Neural progenitor cell (in vitro differentiated cells): ENCODE results near the gene RFX6. TPM values are rescaled to one million over a fixed set of nuclear protein-coding genes. Genes with fewer than 3 reads are reported as not detected.

Experiments used
- DNase-seq: peaks from one replicate; pipeline ENCODE4 v3.0.0-alpha.2; 2016; ENCODE audit warnings: low spot score
- H2AFZ ChIP-seq: fragments of 200-600 bp; sonication (generic); replicated peaks from 2 replicates; pipeline ENCODE4 v1.6.1; 2016; ENCODE audit warnings: antibody characterized with exemption
- H3F3A ChIP-seq: fragments of 200-600 bp; sonication (generic); 2 replicates; pipeline ENCODE4 v1.6.1; 2016; ENCODE audit warnings: antibody characterized with exemption, low read depth
- H3K27ac ChIP-seq: fragments of 200-600 bp; sonication (generic); 2 replicates; pipeline ENCODE4 v1.5.1; 2016; ENCODE audit warnings: mild to moderate bottlenecking
- H3K27me3 ChIP-seq: fragments of 200-600 bp; sonication (generic); 2 replicates; pipeline ENCODE4 v1.6.1; 2016; ENCODE audit warnings: mild to moderate bottlenecking, moderate library complexity
- H3K36me3 ChIP-seq: fragments of 200-600 bp; sonication (generic); 2 replicates; pipeline ENCODE4 v1.5.1; 2016
- H3K4me1 ChIP-seq: fragments of 200-600 bp; sonication (generic); 2 replicates; pipeline ENCODE4 v1.6.1; 2016; ENCODE audit warnings: mixed run types
- H3K4me2 ChIP-seq: fragments of 200-600 bp; sonication (generic); 2 replicates; pipeline ENCODE4 v1.6.1; 2016
- H3K4me3 ChIP-seq: fragments of 200-600 bp; sonication (generic); 2 replicates; pipeline ENCODE4 v1.5.1; 2016
- H3K79me2 ChIP-seq: fragments of 200-600 bp; sonication (generic); 2 replicates; pipeline ENCODE4 v1.6.1; 2016; ENCODE audit warnings: low read depth
- H3K9ac ChIP-seq: fragments of 200-600 bp; sonication (generic); 2 replicates; pipeline ENCODE4 v1.6.1; 2016
- H3K9me3 ChIP-seq: fragments of 200-600 bp; sonication (generic); 2 replicates; pipeline ENCODE4 v1.5.1; 2016; ENCODE audit warnings: low read depth
- H4K20me1 ChIP-seq: fragments of 200-600 bp; sonication (generic); 2 replicates; pipeline ENCODE4 v1.6.1; 2016; ENCODE audit warnings: low read depth
- H3K27ac Mint-ChIP-seq: 3 replicates; pipeline ENCODE4 v1.8.0; 2021; ENCODE audit warnings: mixed read lengths
- H3K27me3 Mint-ChIP-seq: 2 replicates; pipeline ENCODE4 v1.8.0; 2022; ENCODE audit warnings: low read depth, mild to moderate bottlenecking, inconsistent platforms, moderate library complexity, mixed read lengths; ENCODE audit not compliant: insufficient read depth
- H3K36me3 Mint-ChIP-seq: 3 replicates; pipeline ENCODE4 v1.8.0; 2021; ENCODE audit warnings: mixed read lengths
- H3K4me1 Mint-ChIP-seq: 3 replicates; pipeline ENCODE4 v1.8.0; 2021; ENCODE audit warnings: mixed read lengths
- H3K4me3 Mint-ChIP-seq: 3 replicates; pipeline ENCODE4 v1.8.0; 2021; ENCODE audit warnings: mild to moderate bottlenecking, moderate library complexity, mixed read lengths
- H3K9me3 Mint-ChIP-seq: 3 replicates; pipeline ENCODE4 v1.8.0; 2020; ENCODE audit warnings: mixed read lengths
- CTCF ChIP-seq: fragments of 200-600 bp; sonication (generic); IDR thresholded peaks from 2 replicates; pipeline ENCODE4 v1.5.1; 2017; ENCODE audit warnings: antibody characterized with exemption, mild to moderate bottlenecking
- EZH2 ChIP-seq: fragments of 200-600 bp; sonication (generic); IDR thresholded peaks from 2 replicates; pipeline ENCODE4 v1.6.1; 2017; ENCODE audit warnings: antibody characterized with exemption, mild to moderate bottlenecking, moderate library complexity
- EZH2phosphoT487 ChIP-seq: fragments of 200-600 bp; sonication (generic); IDR thresholded peaks from 2 replicates; pipeline ENCODE4 v1.6.1; 2017; ENCODE audit warnings: antibody characterized with exemption
- total RNA-seq: library from RNA; depleted of rRNA; stranded (reverse); fragments of >200 nt; gene quantifications from 2 replicates; pipeline ENCODE4 v1.2.3, GENCODE V29; 2015; ENCODE audit warnings: low replicate concordance

Gene RFX6
- total RNA-seq, 1 donor from 2014 or later, result not detected

- no peak overlapping the region for H3K27ac ChIP-seq
- no peak overlapping the region for H3K9ac ChIP-seq
- H3K4me1 ChIP-seq, result peaks cover 6% of the 10 kb centered on the region
- no peak overlapping the region for H2AFZ ChIP-seq
- DNase-seq, result no peak
- no peak overlapping the region for H3K4me2 ChIP-seq
- H3K27ac Mint-ChIP-seq, result no peak overlapping the region
- H4K20me1 ChIP-seq, result peaks cover 6% of the 10 kb centered on the region
- H3K36me3 Mint-ChIP-seq, result no peaks in the 10 kb centered on the region
- peaks cover 13% of the 10 kb centered on the region for H3K4me1 Mint-ChIP-seq
- H3K79me2 ChIP-seq, result no peaks in the 10 kb centered on the region
- peaks cover 51% of the 10 kb centered on the region for H3K27me3 ChIP-seq
- TF ChIP-seq CTCF, result no peak
- TF ChIP-seq EZH2, result no peak
- TF ChIP-seq EZH2phosphoT487, result no peak
- no peaks in the 10 kb centered on the region for H3K36me3 ChIP-seq
- no peak overlapping the region for H3K4me3 ChIP-seq
- no peak overlapping the region for H3K4me3 Mint-ChIP-seq
- H3K27me3 Mint-ChIP-seq, result peaks cover 35% of the 10 kb centered on the region
- no peaks in the 10 kb centered on the region for H3F3A ChIP-seq
- H3K9me3 ChIP-seq, result no peaks in the 10 kb centered on the region
- H3K9me3 Mint-ChIP-seq, result peaks cover 9% of the 10 kb centered on the region
Measured at GRCh38 chr6:116872771-116873170, 4.3 kb upstream of the RFX6 start.

DNA sequence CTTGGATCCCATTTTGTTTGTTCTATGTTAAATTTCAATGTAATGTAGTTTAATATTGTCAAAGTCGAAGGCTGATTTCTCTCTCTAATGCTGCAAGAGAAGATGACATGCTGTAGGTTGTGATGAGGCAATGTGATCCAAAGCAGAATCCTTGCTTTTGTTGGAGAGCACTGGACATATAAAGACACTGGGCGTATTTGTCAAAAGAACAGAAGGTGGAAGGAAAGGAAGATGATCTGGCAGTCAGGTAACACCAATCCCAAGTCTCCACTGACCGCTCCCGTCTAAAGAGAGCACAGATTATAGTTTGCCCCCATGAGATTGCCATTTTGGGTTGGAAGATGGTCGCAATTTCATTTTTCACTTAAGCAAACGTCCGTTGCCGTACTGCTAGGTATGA lies 935 bp upstream of the RFX6 start:
- Histone ChIP-seq H3F3A (no peaks in the 10 kb centered on the region), H3K27me3 (peaks cover 81% of the 10 kb centered on the region), H4K20me1 (peaks cover 7% of the 10 kb centered on the region), H3K4me3 (peak overlapping the region; percentile 62), H3K79me2 (no peaks in the 10 kb centered on the region), H3K9ac (no peak overlapping the region), H3K4me1 (peaks cover 8% of the 10 kb centered on the region), H2AFZ (peak overlapping the region; percentile 84), H3K36me3 (no peaks in the 10 kb centered on the region), H3K4me2 (peak overlapping the region; percentile 100), H3K9me3 (no peaks in the 10 kb centered on the region), H3K27ac (no peak overlapping the region)
- H3K4me1 Mint-ChIP-seq, result peaks cover 15% of the 10 kb centered on the region
- peaks cover 9% of the 10 kb centered on the region for H3K9me3 Mint-ChIP-seq
- H3K27ac Mint-ChIP-seq, result no peak overlapping the region
- no peak for DNase-seq
- H3K4me3 Mint-ChIP-seq, result peak overlapping the region; percentile 83
- no peaks in the 10 kb centered on the region for H3K36me3 Mint-ChIP-seq
- no peak for TF ChIP-seq CTCF
- TF ChIP-seq EZH2, result no peak
- peak; percentile 41 for TF ChIP-seq EZH2phosphoT487
- peaks cover 40% of the 10 kb centered on the region for H3K27me3 Mint-ChIP-seq

DNA sequence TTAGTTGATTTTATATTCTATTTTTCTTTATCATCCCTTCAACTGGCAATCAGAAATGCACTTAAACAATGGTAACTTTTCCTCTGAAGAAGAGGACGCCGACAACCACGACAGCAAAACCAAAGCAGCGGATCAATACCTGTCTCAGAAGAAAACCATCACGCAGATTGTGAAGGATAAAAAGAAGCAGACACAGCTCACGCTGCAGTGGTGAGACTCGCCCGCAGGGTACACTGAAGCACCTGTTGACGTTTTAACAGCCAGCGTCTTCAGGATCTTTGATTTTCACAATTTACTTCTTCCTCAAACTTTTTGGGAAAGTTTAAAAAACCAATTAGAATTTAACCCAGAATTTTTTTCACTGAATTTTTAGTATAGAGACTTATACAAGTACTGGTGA lies 701 bp downstream of the RFX6 start:
- Mint-ChIP-seq H3K27me3 (peaks cover 41% of the 10 kb centered on the region), H3K36me3 (no peaks in the 10 kb centered on the region), H3K27ac (no peak overlapping the region), H3K4me3 (peak overlapping the region; percentile 76), H3K4me1 (peaks cover 15% of the 10 kb centered on the region), H3K9me3 (peaks cover 6% of the 10 kb centered on the region)
- peaks cover 8% of the 10 kb centered on the region for H3K4me1 ChIP-seq
- H3K9ac ChIP-seq, result no peak overlapping the region
- no peaks in the 10 kb centered on the region for H3K36me3 ChIP-seq
- H3K4me2 ChIP-seq, result peak overlapping the region; percentile 100
- H3K27me3 ChIP-seq, result peaks cover 80% of the 10 kb centered on the region
- H2AFZ ChIP-seq, result no peak overlapping the region
- H4K20me1 ChIP-seq, result peaks cover 7% of the 10 kb centered on the region
- H3K9me3 ChIP-seq, result no peaks in the 10 kb centered on the region
- no peaks in the 10 kb centered on the region for H3K79me2 ChIP-seq
- H3K27ac ChIP-seq, result no peak overlapping the region
- DNase-seq, result peak; percentile 48
- TF ChIP-seq CTCF (no peak), EZH2 (peak; percentile 47), EZH2phosphoT487 (peak; percentile 39)
- H3K4me3 ChIP-seq, result peak overlapping the region; percentile 62
- H3F3A ChIP-seq, result no peaks in the 10 kb centered on the region
